Cardiac ventricle fibroblast (primary cell): ENCODE measurements around the gene FBLN1. TPM values are rescaled to one million over a fixed set of nuclear protein-coding genes. Genes with fewer than 3 reads are reported as not detected.

ENCODE experiments used
- total RNA-seq: library from RNA; depleted of rRNA; stranded (reverse); fragments of >200 nt; gene quantifications from 2 replicates; pipeline ENCODE4 v1.2.3, GENCODE V29; 2015

Gene FBLN1, protein sequence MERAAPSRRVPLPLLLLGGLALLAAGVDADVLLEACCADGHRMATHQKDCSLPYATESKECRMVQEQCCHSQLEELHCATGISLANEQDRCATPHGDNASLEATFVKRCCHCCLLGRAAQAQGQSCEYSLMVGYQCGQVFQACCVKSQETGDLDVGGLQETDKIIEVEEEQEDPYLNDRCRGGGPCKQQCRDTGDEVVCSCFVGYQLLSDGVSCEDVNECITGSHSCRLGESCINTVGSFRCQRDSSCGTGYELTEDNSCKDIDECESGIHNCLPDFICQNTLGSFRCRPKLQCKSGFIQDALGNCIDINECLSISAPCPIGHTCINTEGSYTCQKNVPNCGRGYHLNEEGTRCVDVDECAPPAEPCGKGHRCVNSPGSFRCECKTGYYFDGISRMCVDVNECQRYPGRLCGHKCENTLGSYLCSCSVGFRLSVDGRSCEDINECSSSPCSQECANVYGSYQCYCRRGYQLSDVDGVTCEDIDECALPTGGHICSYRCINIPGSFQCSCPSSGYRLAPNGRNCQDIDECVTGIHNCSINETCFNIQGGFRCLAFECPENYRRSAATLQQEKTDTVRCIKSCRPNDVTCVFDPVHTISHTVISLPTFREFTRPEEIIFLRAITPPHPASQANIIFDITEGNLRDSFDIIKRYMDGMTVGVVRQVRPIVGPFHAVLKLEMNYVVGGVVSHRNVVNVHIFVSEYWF
- 230 and 255 TPM in 2 replicates for total RNA-seq

DNA sequence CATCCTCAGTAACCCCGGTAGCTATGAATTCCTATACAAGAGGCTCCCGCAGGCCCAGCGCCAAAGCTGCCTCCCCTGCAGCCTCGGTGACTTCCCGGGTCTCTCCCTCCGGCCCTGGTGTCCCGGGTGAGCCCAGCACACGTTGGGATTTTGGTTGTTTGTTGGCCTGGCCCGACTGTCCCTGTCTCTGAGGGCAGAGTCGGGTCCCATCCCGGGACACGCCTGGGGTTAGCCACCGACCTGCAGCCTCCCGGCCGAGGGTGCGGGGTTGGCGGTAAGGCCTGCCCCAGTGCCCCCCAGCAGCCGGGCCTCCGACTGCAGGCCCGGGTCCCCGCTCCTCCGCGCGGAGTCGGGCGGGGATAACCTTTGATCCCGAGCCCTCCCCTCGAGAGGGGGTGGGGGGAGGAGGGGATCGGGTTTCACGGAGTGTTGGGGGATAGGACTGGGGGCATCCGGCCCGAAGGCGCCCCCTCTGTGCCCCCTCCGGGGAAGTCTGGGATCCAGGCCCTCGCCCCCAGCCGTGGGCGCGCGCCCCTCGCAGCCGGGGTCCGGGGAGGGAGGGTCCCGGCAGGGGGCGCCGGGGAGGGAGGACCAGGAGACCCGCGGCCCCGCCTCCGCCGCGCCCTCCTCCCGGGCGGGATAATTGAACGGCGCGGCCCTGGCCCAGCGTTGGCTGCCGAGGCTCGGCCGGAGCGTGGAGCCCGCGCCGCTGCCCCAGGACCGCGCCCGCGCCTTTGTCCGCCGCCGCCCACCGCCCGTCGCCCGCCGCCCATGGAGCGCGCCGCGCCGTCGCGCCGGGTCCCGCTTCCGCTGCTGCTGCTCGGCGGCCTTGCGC lies at the start of gene FBLN1:
FBLN1 (plus strand) TSS at position 669 of the 835 bp plus-strand sequence; CDS start at position 772, 103 bp downstream.

Other genes starting within 250 kb of the FBLN1 start
- gene UPK3A, start 217.9 kb upstream of the FBLN1 start, total RNA-seq = not detected in 2 replicates
- gene FAM118A, start 192.9 kb upstream of the FBLN1 start, total RNA-seq = 7.5 and 15.7 TPM in 2 replicates
- not detected in 2 replicates for gene SMC1B, start 89.3 kb upstream of the FBLN1 start, total RNA-seq
- 0.25 and 0.59 TPM in 2 replicates for gene RIBC2, start 89.2 kb upstream of the FBLN1 start, total RNA-seq
- 125 and 140 TPM in 2 replicates for gene ATXN10, start 169.0 kb downstream of the FBLN1 start, total RNA-seq